Activated naive CD4-positive, alpha-beta T cell treated with anti-CD3 and anti-CD28 coated beads, Interleukin-2, amount 50 U/mL, for 24 hours (primary cell): ENCODE data around the gene DESI1.
A peak's percentile ranks its signal among the peaks of the same experiment; 100 is the strongest.
"Not testable (repeated sequence)": the region's sequence is repeated elsewhere in the genome, so short reads cannot be mapped to it uniquely, and the experiment has no call there.

Source experiments
- H3K27ac Mint-ChIP-seq: one replicate; pipeline ENCODE4 v1.8.0; 2021; ENCODE audit warnings: mild to moderate bottlenecking, mixed read lengths
- H3K27me3 Mint-ChIP-seq: one replicate; pipeline ENCODE4 v1.8.0; 2021; ENCODE audit warnings: mixed read lengths
- H3K36me3 Mint-ChIP-seq: one replicate; pipeline ENCODE4 v1.8.0; 2021; ENCODE audit warnings: mixed read lengths
- H3K4me1 Mint-ChIP-seq: one replicate; pipeline ENCODE4 v1.8.0; 2021; ENCODE audit warnings: mixed read lengths
- H3K4me3 Mint-ChIP-seq: one replicate; pipeline ENCODE4 v1.8.0; 2021; ENCODE audit warnings: mild to moderate bottlenecking, mixed read lengths
- H3K9me3 Mint-ChIP-seq: one replicate; pipeline ENCODE4 v1.8.0; 2021; ENCODE audit warnings: mixed read lengths

Gene DESI1

DNA sequence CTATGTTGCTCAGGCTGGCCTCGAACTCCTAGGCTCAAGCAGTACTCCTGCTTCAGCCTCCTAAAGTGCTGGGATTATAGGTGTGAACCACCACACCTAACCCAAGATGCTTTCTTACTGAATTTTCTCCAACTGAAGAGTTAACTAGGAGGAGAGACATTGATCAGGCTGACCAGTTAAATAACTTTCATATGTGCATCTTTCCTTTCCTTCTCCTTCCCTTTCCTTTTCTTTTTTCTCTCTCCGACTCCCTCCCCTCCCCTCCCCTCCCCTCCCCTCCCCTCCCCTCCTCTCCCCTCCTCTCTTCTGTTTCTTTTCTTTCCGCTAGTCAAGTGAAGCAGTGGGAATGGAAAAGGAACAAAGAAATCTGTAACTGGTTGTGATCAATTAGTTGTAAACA is 26.9 kb upstream of the DESI1 start:
- Mint-ChIP-seq H3K9me3 (no peaks in the 10 kb centered on the region), H3K4me3 (no peak overlapping the region), H3K27me3 (no peaks in the 10 kb centered on the region), H3K27ac (peak overlapping the region; percentile 79), H3K36me3 (peaks cover 3% of the 10 kb centered on the region), H3K4me1 (peaks cover 12% of the 10 kb centered on the region)

DNA sequence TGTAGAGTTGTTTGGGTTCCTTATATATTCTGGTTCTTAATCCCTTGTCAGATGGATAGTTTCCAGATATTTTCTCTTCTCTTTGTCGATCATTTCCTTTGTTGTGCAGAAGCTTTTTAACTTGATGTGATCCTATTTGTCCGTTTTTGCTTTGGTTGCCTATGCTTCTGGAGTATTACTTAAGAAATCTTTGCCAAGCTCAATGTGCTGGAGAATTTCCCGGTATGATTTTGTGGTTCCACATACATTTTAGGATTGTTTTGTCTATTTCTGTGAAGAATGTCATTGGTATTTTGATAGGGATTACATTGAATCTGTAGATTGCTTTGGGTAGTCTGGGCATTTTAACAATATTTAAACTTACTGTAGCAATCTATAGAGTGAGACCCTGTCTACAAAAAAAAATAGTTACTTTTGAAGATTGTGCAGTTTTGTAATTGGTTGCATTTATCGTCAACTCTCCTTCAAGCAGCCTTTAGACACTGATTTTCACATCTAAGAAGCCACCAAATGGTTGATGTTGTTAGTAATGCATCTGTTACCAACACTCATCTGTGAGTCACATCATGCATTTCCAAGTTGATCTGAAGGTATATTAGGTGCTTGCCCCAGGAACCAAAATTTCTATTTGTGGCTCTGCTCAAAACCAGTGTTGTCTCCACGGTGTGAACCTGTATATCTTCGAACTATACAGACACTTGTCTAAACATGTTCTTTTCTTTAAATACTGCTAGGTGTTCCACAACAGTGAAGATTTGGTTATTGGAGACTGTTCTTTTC is 21.7 kb upstream of the DESI1 start:
- H3K9me3 Mint-ChIP-seq: no peaks in the 10 kb centered on the region
- no peak overlapping the region for H3K27ac Mint-ChIP-seq
- no peaks in the 10 kb centered on the region for H3K27me3 Mint-ChIP-seq
- peaks cover 15% of the 10 kb centered on the region for H3K4me1 Mint-ChIP-seq
- H3K36me3 Mint-ChIP-seq: peaks cover 21% of the 10 kb centered on the region
- no peak overlapping the region for H3K4me3 Mint-ChIP-seq

DNA sequence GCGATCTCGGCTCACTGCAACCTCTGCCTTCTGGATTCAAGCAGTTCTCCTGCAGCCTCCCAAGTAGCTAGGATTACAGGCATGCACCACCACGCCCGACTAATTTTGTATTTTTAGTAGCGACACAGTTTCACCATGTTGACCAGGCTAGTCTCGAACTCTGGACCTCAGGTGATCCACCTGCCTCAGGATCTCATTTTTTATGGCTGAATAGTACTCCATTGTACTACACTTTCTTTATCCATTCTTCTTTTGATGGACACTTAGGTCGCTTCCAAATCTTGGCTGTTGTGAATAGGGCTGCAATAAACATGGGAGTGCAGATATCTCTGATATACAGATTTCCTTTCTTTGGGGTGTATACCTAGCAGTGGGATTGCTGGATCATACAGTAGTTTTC is 21.0 kb upstream of the DESI1 start:
- H3K27me3 Mint-ChIP-seq: no peaks in the 10 kb centered on the region
- H3K9me3 Mint-ChIP-seq: no peaks in the 10 kb centered on the region
- H3K4me3 Mint-ChIP-seq: no peak overlapping the region
- peaks cover 15% of the 10 kb centered on the region for H3K4me1 Mint-ChIP-seq
- H3K36me3 Mint-ChIP-seq: peaks cover 21% of the 10 kb centered on the region
- no peak overlapping the region for H3K27ac Mint-ChIP-seq

DNA sequence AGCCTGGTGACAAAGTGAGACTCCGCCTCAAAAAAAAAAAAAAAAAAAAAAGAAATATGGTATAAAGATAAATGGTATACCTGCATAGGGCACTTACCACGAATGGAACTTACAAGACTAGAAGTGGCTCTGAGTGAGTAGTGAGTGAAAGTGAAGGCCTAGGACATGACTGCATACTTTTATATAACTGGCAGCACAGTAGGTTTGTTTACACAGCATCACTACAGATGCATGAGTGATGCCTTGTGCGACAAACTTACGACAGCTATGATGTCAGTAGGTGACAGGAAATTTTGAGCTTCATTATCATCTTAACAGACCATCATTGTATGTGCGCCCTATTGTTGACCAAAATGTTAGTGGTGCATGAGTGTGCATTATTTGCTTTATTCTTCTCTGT is 17.9 kb upstream of the DESI1 start:
- H3K9me3 Mint-ChIP-seq: no peaks in the 10 kb centered on the region
- no peaks in the 10 kb centered on the region for H3K27me3 Mint-ChIP-seq
- no peak overlapping the region for H3K4me3 Mint-ChIP-seq
- H3K36me3 Mint-ChIP-seq: peaks cover 21% of the 10 kb centered on the region
- peaks cover 22% of the 10 kb centered on the region for H3K4me1 Mint-ChIP-seq
- peak overlapping the region; percentile 46 for H3K27ac Mint-ChIP-seq

DNA sequence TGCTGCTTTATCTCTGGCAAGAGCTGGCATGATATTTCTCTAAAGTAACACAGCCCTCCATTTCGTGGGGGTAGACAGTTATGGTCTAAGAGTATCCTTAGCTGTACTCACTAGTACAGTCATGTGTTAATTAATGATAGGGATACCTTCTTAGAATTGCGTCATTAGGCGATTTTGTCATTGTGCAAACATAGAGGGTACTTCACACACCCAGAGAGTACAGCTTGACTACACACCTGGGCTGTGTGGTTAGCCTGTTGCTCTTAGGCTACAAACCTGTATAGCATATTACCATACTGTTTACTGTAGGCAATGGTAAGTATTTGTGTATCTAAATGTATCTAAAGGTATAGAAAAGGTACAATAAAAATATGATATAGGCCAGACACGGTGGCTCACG is 17.3 kb upstream of the DESI1 start:
- Mint-ChIP-seq H3K9me3 (no peaks in the 10 kb centered on the region), H3K4me1 (peaks cover 22% of the 10 kb centered on the region), H3K27me3 (no peaks in the 10 kb centered on the region), H3K27ac (no peak overlapping the region), H3K4me3 (no peak overlapping the region), H3K36me3 (peaks cover 21% of the 10 kb centered on the region)

DNA sequence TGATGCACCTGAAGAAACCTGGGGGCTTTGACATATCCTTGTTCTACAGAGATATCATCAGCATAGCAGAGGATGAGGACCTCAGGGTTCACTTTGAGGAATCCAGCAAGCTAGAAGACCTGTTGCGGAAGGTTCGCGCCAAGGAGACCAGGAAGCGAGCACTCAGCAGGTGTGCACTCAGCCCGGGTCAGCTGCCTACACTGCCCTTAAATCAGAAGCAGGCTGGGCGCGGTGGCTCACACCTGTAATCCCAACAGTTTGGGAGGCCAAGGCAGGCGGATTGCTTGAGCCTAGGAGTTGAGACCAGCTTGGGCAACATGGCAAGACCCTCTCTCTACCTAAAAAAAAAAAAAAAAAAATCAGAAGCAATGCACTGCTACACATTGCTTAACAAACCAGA is 16.8 kb upstream of the DESI1 start:
- H3K9me3 Mint-ChIP-seq, H3K27me3 Mint-ChIP-seq, H3K27ac Mint-ChIP-seq, H3K4me3 Mint-ChIP-seq: not testable (repeated sequence)
- H3K36me3 Mint-ChIP-seq: peaks cover 21% of the 10 kb centered on the region
- peaks cover 18% of the 10 kb centered on the region for H3K4me1 Mint-ChIP-seq

DNA sequence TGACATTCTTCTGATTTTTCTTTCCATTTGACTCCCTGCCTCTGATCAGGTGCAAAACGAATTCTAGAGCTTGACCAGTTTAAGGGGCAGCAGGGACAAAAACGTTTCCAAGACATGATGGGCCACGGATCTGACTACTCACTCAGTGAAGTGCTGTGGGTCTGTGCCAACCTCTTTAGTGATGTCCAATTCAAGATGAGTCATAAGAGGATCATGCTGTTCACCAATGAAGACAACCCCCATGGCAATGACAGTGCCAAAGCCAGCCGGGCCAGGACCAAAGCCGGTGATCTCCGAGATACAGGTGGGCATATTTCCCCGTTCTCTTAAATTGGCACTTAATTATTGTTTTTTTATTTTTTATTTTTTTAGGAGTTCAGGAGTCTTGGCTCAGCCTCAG is 15.6 kb upstream of the DESI1 start:
- Mint-ChIP-seq H3K27ac (peak overlapping the region; percentile 62), H3K9me3 (no peaks in the 10 kb centered on the region), H3K27me3 (no peaks in the 10 kb centered on the region), H3K4me3 (no peak overlapping the region), H3K36me3 (peaks cover 16% of the 10 kb centered on the region), H3K4me1 (peaks cover 9% of the 10 kb centered on the region)

DNA sequence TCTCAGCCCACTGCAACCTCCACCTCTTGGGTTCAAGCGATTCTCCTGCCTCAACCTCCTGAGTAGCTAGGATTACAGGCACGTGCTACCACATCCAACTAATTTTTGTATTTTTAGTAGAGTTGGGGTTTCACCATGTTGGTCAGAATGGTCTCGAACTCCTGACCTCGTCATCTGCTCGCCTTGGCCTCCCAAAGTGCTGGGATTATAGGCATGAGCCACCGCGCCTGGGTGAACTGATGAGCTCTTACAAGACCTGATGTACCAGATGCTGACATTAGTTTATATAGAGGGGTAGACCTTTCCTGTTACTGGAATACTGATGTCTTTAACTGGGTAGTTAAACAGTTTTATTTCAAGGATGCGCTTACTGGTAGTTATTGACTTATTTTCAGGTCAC is 13.8 kb upstream of the DESI1 start:
- not testable (repeated sequence) for H3K4me3 Mint-ChIP-seq, H3K4me1 Mint-ChIP-seq, H3K27ac Mint-ChIP-seq, H3K27me3 Mint-ChIP-seq, H3K9me3 Mint-ChIP-seq
- peaks cover 12% of the 10 kb centered on the region for H3K36me3 Mint-ChIP-seq

DNA sequence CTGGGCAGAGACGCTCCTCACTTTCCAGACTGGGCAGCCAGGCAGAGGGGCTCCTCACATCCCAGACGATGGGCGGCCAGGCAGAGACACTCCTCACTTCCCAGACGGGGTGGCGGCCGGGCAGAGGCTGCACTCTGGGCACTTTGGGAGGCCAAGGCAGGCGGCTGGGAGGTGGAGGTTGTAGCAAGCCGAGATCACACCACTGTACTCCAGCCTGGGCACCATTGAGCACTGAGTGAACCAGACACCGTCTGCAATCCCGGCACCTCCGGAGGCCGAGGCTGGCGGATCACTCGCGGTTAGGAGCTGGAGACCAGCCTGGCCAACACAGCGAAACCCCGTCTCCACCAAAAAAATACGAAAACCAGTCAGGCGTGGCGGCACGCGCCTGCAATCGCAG is 10.8 kb upstream of the DESI1 start:
- H3K27me3 Mint-ChIP-seq, H3K4me3 Mint-ChIP-seq, H3K27ac Mint-ChIP-seq, H3K9me3 Mint-ChIP-seq: not testable (repeated sequence)
- H3K36me3 Mint-ChIP-seq: peaks cover 16% of the 10 kb centered on the region
- peaks cover 23% of the 10 kb centered on the region for H3K4me1 Mint-ChIP-seq

DNA sequence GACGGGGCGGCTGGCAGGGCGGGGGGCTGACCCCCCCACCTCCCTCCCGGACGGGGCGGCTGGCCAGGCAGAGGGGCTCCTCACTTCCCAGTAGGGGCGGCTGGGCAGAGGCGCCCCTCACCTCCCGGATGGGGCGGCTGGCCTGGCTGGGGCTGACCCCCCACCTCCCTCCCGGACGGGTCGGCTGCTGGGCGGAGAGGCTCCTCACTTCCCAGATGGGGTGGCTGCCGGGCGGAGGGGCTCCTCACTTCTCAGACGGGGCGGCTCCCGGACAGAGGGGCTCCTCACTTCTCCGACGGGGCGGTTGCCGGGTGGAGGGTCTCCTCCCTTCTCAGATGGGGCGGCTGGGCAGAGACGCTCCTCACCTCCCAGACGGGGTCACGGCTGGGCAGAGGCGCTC is 10.3 kb upstream of the DESI1 start:
- H3K27me3 Mint-ChIP-seq, H3K9me3 Mint-ChIP-seq: not testable (repeated sequence)
- peaks cover 16% of the 10 kb centered on the region for H3K36me3 Mint-ChIP-seq

DNA sequence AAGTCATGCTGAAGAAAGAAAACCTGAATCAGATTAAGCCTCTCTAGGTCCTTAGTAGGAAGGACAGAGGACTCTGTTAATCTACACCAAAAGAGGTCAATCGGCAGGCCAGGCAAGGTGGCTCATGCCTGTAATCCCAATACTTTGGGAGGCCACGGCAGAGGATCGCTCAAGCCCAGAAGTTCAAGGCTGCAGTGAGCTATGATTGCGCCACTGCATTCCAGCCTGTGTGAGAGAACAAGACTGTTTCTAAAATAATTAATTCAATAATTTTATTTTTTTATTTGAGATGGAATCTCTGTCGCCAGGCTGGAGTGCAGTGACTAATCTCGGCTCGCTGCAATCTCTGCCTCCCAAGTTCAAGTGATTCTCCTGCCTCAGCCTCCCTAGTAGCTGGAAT is 4.7 kb upstream of the DESI1 start:
- Mint-ChIP-seq H3K9me3 (no peaks in the 10 kb centered on the region), H3K27me3 (no peaks in the 10 kb centered on the region), H3K4me3 (no peak overlapping the region), H3K4me1 (peaks cover 30% of the 10 kb centered on the region), H3K27ac (no peak overlapping the region), H3K36me3 (peaks cover 22% of the 10 kb centered on the region)

More for the DNA sequence above, 10.3 kb upstream of the DESI1 start:
- H3K4me3 Mint-ChIP-seq, H3K27ac Mint-ChIP-seq: not testable (repeated sequence)
- peaks cover 23% of the 10 kb centered on the region for H3K4me1 Mint-ChIP-seq

DNA sequence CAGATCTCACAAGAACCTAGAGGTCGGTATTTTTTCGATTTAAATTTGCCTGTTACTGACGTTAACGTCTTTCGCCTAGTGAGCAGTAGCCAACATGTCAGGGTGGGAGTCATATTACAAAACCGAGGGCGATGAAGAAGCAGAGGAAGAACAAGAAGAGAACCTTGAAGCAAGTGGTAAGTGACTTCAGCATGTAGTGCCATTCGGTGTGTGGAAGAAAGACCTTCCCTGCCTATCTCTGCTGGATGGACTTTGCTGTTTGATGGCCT is 1.0 kb upstream of the DESI1 start:
- no peaks in the 10 kb centered on the region for H3K9me3 Mint-ChIP-seq
- H3K4me3 Mint-ChIP-seq: peak overlapping the region; percentile 100
- H3K27ac Mint-ChIP-seq: peak overlapping the region; percentile 100
- peaks cover 20% of the 10 kb centered on the region for H3K36me3 Mint-ChIP-seq
- H3K27me3 Mint-ChIP-seq: no peaks in the 10 kb centered on the region
- peaks cover 33% of the 10 kb centered on the region for H3K4me1 Mint-ChIP-seq

DNA sequence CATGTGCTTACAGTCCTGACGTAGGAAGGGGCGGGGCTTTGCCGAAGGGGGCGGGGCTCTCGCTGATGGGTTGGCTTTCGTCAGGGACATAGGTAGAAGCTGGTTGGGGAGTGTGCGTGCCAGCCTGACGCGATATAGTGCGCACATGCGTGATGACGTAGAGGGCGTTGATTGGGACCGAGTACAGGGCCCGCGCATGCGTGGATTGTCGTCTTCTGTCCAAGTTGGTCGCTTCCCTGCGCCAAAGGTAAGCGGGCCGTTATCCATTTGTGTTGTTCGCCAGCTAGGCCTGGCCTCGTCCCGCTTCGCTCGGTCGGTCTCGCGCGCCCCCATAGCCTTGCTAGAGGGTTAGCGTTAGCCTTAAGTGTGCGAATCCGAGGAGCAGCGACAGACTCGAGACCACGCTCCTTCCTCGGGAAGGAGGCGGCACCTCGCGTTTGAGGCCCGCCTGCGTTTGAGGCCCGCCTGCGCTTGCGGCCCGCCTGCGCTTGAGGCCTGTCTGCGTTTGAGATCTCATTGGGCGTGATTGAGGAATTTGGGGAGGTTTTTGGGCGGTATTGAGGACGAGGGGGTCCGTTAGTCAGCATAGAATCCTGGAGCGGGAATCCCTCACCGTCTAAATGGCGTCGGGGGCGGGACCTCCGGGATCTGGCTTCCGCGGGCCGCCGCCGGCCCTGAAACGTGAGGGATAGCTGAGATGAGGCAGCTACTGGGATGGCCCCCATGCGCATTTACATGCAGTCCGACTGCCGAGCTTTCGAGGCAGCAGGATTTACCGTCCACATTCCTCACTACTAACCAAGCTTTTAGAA is 462 bp upstream of the DESI1 start, which contains the start of gene XRCC6:
TSS of gene XRCC6 (plus strand) at position 197 of the 812 bp plus-strand sequence. CDS start 710 bp downstream, outside the sequence.
- H3K27me3 Mint-ChIP-seq: no peaks in the 10 kb centered on the region

DNA sequence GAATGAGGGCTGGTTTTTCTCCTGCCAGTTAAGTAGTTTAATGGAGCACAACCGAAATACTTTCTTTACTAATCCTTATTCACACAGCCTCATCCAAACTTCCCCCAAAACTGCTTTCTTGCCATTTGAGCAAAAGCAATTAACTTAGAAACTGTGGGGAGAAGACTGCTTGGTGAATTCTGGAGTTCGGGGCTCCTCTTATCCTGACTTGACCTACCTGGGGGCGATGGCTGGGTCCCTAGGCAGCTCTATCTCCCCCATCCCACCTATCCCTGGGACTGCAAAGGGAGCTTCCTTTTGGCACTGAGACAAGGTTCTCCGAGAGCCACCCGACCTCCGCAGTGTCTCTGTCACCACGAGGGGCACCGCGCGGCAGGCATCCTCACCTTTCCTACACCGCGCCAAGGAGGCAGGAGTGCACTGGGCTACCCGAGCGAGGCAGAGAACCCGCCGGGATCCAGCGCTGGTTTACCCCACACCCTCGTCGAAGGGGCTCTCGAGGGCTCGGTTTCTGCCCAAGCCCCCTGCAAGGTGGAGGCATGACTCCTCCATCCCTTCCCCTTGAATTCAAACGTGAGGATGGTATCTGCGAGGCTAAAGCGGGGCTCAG is 759 bp downstream of the DESI1 start:
- Mint-ChIP-seq H3K27me3 (no peaks in the 10 kb centered on the region), H3K9me3 (no peaks in the 10 kb centered on the region), H3K36me3 (peaks cover 20% of the 10 kb centered on the region), H3K27ac (peak overlapping the region; percentile 100), H3K4me3 (peak overlapping the region; percentile 100), H3K4me1 (peaks cover 36% of the 10 kb centered on the region)

More for the DNA sequence above, 462 bp upstream of the DESI1 start, which contains the start of gene XRCC6:
- H3K4me1 Mint-ChIP-seq: peaks cover 38% of the 10 kb centered on the region
- peaks cover 20% of the 10 kb centered on the region for H3K36me3 Mint-ChIP-seq
- H3K27ac Mint-ChIP-seq: peak within 1 kb of the TSS; percentile 100
- no peaks in the 10 kb centered on the region for H3K9me3 Mint-ChIP-seq
- H3K4me3 Mint-ChIP-seq: peak within 1 kb of the TSS; percentile 100

DNA sequence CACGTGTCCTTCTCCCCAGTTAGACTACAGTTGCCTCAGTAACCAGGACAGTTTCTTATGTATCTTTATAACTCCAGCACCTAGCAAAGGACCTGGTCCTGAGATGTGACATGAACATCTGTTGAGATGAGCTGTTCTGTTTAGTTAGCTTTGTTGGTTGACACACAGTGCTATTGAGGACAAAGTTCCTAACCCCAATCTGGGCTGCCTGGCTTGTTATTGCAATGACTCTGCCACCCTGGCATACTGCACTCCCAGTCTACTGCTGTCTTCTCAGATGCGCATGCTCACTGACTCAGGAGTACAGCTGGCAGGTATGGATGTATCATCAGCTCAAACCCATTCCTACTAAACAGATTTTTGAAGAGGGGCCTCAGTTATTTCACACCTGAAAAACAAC is 7.4 kb downstream of the DESI1 start:
- H3K27me3 Mint-ChIP-seq: no peaks in the 10 kb centered on the region
- H3K36me3 Mint-ChIP-seq: peaks cover 5% of the 10 kb centered on the region
- H3K27ac Mint-ChIP-seq: no peak overlapping the region
- no peak overlapping the region for H3K4me3 Mint-ChIP-seq
- H3K4me1 Mint-ChIP-seq: peaks cover 24% of the 10 kb centered on the region
- no peaks in the 10 kb centered on the region for H3K9me3 Mint-ChIP-seq
